ENCODE data around the gene MNAT1.

GRCh38 chr14:60845523-60845922 is 111.0 kb downstream of the MNAT1 start:
- TF ChIP-seq RAD21 (conservative IDR thresholded peaks at IDR 0.05 in 1 of 2, IDR thresholded peaks at IDR 0.05 in 1 of 2) = no peak
- TF ChIP-seq EP300 (IDR thresholded peaks at IDR 0.05) = no peak
- TF ChIP-seq CTCF (IDR thresholded peaks at IDR 0.05) = no peak
- TF ChIP-seq POLR2A (IDR thresholded peaks at IDR 0.05; ENCODE audit: low read length) = no peak
- TF ChIP-seq NR3C1 (IDR thresholded peaks at IDR 0.05) = no peak
- no peak for TF ChIP-seq MYC (IDR thresholded peaks at IDR 0.05; ENCODE audit: borderline replicate concordance, low read length)

Measured in A549 (cell line).